Measurements from ENCODE around the gene EGFR.

- TF ChIP-seq CTCF (conservative IDR thresholded peaks at IDR 0.05 in 1 of 2, IDR thresholded peaks at IDR 0.05 in 1 of 2; ENCODE audit: low read depth in 1 of 2, low read length in 2 of 2) (no peak), EZH2 (IDR thresholded peaks at IDR 0.05; ENCODE audit: low read length, missing control alignments) (no peak)
These were observed 122.1 kb downstream of the EGFR start for GRCh38 chr7:55140941-55141278.

Data from fibroblast of lung (primary cell).